Stimulated activated CD4-positive, alpha-beta T cell treated with anti-CD3 and anti-CD28 coated beads, Interleukin-4, amount 100 ng/mL, for 1 hour (primary cell): ENCODE measurements around the gene UBR4.

Experiments used
- DNase-seq: peaks from one replicate; pipeline ENCODE4 v3.0.0-alpha.2; 2020

The UBR4 gene

DNA sequence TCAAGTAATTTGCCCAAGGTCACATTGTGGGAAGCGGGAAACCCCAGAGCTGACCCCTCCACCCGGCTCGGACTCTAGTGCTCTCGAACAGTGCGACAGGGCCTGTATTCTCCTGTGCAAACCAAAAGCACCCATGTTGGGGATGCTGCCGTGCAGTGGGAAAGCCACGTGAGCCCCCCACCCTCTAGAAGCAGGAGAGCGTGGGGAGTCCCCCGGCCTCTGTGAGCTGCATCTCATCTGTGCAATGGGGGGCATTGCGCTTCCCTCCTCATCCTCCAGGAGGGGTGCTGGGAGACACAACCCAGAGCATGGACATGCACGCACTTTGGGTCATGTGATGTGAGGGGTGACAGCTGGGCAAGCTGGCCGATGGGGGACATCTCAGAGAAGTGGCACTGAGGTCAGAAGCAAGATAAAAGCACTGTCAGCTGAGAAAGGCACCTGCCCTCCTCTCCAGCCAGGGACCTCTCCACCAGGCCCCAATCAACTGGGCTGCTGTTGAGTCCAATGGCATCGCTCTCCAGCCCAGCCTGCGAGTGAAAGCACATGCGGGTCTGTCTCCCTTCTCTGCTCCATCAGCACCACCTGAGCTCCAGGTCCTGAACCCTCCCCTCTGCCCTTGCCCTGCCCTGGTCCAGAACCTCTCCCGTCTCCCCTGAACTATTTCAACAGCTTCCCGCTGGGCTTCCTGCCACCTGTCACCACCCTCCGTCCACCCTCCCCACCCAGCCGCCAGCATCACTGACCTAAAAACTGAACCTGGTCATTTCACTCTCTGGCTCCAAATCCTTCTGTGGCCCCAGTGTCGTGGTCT lies 177.2 kb downstream of the UBR4 start:
- no peak for DNase-seq

DNA sequence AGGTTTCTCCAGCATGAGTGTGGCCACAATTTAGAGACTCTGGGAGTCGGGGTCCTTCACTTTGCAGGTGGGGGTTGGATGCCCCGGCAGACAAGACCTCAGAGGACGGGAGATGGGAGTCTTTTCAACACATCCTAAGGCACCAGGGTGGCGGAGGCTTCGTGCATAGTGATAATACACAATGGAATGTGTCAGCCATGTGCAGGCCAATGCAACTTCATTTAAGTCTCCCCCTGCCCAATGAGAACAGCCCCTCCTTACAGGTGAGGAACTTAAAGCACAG lies 177.7 kb downstream of the UBR4 start:
- no peak for DNase-seq

DNA sequence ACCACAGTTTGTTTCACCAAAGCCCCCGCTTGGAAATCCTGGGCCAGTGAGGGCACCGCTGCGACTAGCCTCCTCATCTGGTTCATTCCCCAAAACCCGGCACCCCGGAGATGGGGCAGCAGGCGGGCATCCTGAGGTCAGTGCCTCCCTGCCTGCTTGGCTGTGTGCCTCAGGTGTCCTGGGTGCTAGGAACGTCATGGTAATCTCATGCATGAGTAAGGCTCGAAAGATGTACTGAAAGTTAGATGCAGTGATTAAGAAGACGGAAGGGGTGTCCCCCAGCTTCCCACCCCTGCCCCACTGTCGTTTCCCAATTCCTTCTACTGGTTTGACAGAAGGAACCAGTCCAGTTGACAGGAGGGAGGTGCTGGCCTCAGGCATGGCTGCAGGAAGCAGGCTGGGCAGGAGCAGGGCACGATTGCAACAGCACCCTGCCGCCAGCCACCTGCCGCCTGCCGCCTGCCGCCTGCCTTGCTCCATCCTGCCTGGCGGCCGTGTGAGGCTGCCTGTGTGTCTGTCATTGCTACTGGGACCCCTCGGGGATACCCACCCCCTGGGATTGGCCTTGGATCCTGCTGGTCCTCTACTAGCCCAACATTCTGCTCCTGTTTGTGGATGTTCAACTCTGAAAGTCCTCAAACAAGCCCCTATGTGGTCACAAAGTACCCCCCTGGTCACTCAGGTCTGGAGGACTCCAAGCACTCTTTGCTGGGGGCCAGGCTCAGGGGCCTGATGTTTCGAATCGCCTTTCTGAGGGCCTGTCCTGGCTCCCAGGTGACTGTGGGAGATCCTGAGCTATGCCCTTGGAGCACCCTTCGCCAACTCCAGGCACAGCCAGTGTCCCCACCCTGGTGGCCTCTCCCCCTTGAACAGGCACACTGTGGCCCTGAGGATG lies 180.6 kb downstream of the UBR4 start:
- DNase-seq = no peak

DNA sequence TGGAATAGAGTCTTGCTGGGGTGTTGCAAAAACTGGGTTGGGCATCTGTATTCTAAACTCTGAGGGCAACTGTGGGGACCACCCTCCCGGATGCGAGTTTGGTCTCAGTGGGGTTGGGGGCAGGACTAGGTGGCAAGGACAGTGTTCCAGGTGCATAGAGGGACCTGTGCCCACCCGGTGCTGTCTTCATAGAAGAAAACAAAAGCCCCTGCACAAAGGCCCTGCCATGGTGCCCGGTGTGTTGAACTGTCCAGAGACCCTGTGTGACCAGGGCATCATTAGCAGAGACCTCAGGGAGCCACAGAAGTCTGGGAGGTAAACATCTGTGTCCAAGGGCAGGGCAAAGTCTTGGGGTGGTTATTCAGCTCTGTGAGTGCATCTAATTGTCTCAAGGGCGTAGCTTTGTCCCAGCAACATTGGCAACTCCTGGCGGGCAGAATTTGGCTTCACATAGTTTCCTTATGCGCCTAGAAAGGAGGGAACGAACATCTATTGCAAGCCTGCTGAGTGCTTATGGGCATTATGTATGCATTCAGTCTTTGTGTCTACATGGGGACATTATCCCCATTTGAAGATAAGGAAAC lies 181.4 kb downstream of the UBR4 start:
- no peak for DNase-seq

DNA sequence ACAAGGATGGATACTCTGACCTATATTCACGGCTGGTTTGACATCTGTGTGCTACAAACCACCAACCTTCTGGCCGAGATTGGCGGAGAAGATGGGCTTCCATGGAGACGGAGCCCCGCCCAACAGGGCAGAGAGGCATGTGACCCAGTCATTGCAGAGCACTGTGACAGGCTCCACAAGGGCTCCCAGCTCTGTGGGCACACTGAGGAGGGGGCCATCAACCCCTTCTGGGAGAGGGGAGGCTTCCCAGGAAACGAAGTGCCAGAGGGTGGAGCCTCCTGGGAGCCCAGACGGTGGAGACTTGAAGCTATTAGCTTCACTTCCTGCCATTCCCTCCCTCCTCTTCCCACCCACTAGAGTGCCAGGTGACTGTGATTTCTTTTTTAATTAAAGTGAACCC lies 182.0 kb downstream of the UBR4 start:
- no peak for DNase-seq
